Activated T-helper 9 cell treated with anti-CD3 and anti-CD28 coated beads, Interleukin-2, amount 50 U/mL, for 16 hours (primary cell): ENCODE measurements around the gene MCF2L2.
"Not testable (repeated sequence)": the region's sequence is repeated elsewhere in the genome, so short reads cannot be mapped to it uniquely, and the experiment has no call there.

Experiments used
- DNase-seq: peaks from one replicate; pipeline ENCODE4 v3.0.0-alpha.2; 2020; ENCODE audit warnings: low read depth

Gene MCF2L2

GRCh38 chr3:183203670-183204069, 224.7 kb downstream of the MCF2L2 start:
- DNase-seq: no peak

GRCh38 chr3:183202004-183202722, 226.3 kb downstream of the MCF2L2 start:
- DNase-seq: no peak

- no peak for DNase-seq
Observed at GRCh38 chr3:183198939-183199338, 229.5 kb downstream of the MCF2L2 start.

- no peak for DNase-seq
Observed at GRCh38 chr3:183197734-183198133, 230.7 kb downstream of the MCF2L2 start.

- no peak for DNase-seq
Observed at GRCh38 chr3:183195266-183195665, 233.2 kb downstream of the MCF2L2 start.

DNA sequence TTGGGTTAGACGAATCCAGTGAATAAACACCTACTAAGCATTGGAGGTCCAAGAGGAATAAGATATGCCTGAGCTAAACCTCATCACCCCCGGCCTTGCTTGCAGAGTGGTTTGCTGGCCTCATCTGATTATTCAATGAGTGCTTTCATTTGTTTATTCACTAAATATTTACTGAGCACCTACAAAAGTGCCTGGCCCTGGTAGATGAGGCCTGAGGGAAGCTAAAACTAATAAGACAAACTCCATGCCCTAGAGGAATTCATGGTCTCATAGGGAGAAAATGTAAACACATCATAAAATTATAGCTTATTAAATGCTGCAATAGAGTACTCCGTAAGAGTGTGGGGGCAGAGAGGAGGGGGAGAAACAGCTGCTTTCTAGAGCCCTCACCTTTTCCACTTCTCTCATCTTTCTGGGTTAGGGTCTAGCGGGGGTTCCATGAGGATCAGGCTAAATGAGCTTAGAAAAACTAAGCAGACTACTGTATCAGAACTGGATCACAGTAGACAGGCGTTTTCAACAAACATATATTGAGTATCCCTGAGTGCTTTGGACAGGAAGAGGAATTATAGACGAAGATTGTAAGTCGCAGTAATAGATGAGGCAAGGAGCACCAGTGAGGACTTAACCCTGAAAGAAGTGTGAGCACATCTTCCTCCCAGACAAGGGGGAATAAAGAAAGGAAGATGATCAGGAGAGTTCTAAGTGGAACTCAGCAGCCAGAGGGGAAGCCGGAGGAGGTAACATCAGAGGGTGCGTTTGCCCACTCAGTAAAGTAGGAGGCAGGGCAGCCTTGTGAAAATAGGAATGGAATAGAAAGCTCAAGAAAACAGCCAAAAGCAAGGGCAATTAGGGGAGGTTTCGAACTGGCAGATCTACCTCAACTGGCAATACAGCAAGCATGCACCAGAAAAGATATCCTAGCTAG, 234.4 kb downstream of the MCF2L2 start:
- DNase-seq: no peak

DNA sequence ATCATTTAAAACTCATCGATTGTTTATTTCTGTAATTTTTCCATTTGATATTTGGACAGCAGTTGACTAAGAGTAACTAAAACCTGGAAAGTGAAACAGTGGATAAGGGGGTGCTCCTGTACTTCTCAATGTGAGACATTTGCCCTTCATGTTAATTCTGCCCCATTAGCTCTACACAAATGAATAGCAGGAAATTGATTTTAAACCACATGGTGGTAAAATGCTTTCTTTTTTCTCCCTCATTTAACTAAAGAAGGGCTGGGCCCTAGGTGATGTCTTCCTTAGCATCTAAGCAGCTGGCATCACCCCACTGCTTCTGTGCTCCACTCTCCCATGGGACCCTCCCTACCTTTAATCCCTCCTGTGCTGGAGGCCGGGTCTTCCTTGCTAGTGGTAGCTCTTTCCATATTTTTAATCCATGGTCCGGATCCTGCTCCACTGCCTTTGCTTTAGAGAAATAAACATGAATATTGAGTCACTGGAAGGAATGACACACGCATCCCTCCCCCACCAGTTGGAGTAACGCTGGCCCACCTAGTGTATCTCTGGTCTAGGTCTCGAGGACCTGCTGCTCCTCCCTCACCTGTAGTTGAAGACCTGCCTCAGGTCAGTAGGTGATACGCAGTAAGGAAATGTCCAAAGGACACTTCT, 235.6 kb downstream of the MCF2L2 start:
- DNase-seq: no peak

DNA sequence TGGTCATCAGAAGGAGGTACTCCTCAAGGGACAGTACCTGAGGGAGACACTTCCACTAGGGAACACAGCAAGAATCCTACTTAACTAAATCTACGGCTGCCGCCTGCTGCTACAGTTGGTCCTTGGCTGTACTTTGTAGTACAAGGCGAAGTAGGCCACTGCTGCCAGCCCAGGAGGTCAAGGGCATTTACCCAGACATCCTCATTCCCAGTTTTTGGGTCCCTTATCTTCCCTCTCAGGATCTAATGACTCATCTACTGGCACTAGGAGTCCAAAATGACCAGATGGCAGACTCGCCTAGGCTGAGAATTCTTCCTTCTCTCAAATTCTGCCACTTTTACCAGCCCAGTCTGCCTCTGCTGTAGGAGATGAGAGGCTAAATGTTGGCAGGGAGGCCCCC, 238.8 kb downstream of the MCF2L2 start:
- DNase-seq: no peak

DNA sequence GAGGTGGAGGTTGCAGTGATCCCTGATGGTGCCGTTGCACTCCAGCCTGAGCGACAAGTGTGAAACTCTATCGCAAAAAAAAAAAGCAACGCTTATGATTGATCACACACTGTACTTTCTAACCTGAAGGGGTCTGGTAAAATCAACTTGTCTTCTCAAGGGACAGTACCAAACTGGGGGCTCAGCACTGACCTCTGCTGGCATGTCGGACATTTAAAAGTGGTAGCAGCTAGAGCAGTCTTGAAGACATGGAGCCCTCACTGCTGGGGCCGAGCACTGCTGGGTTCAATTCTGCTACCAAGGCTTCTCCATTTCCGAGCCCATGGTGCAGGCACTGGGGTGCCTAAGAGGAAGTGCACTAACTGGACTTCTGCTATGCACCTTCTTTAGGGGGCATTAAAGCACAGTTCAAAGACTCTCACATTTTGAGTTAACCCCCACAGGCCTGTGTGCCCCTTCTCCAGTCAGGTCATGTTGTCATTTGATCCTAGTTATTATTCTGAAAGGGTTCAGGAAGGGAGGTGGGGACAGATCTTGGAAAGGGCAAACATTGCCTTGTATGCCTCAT, 239.4 kb downstream of the MCF2L2 start:
- no peak for DNase-seq

DNA sequence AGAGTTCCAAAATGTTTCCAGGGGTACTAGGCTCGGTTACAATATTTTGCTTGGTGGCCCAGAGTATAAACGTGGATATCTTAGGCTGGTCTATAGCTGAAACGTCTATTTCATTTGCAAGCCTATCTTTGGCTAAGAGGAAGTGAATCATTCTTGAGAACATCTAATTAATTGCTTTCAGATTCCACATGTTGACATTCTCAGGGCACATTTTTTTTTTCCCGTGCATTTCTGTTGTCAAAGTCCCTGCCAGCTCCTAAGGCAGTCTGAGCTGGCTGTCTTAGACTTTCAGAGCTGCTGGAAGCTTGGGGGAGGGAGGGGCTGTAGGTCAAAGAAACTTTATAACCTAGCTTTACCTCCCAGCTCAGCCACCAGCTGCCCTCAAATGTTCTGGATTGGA, 242.7 kb downstream of the MCF2L2 start:
- no peak for DNase-seq

DNA sequence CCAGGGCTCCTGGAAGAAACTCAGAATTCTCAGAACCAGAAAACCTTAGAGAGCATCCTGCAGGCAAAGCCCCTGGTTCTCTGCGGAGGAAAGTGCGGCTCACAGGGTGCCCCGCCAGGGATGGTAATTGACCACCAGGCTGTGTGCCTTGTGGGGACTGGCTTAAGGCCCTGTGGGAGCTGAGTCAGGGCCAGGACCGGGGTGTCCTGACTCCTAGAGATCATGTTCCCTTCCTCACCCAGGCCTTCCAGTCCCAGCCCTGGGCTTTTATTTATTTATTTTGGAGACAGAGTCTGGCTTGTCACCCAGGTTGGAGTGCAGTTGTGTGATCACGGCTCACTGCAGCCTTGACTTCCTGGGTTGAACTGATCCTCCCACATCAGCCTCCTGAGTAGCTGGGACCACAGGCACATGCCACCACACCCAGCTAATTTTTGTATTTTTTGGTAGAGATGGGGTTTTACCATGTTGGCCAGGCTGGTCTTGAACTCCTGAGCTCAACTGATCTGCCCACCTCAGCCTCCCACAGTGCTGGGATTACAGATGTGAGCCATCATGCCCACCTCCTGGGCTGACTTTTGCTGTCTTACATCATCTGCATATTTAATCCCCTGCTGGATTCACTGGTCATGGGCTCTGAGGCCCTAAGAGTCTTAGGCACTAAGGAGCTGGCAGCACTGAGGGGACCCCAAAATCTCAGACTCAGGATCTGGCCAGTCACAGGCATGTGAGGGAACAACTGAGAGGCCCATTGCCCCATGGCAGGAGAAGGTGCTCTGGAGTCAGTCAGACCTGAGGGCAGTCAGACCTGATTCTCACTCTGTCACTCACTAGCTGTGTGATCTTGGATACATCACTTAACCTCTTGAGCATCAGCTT, 245.4 kb downstream of the MCF2L2 start:
- no peak for DNase-seq

DNA sequence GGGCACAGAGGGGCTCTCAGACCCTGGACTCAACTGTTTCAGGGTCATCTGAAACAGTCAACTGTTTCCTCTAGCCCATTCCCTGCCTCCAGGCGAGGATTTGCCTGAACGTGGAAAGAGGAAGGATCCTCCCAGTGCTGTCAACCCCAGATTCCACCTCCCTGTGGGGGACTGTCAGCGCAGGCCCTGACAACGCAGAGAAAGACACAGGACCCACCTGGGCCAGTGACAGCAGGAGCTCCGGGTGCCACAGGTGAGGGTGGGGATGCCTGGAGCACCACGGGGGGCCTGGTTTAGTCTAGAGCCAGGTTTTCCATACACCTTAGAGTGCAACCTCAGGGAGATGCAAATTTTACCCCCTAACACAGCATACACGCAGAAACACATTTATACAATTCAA, 246.3 kb downstream of the MCF2L2 start:
- no peak for DNase-seq

DNA sequence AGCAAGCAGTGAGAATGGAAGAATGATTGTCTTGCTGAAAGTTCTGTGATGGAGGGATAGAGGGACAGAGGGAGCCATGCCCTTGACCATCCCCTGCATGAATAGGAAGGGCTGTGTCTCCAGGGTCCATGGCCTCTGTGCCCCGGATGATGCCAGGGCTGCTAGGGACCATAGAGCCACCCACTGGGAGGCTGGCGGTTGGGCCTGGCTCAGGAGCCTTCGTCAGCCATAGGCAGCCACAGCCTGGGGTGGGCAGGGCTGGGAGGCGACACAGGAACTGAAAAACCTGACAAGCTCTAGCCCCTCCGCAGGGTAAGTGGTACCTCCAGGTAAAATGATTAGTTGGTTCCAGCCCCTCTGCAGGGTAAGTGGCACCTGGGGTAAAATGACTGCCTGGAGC, 246.8 kb downstream of the MCF2L2 start:
- no peak for DNase-seq

DNA sequence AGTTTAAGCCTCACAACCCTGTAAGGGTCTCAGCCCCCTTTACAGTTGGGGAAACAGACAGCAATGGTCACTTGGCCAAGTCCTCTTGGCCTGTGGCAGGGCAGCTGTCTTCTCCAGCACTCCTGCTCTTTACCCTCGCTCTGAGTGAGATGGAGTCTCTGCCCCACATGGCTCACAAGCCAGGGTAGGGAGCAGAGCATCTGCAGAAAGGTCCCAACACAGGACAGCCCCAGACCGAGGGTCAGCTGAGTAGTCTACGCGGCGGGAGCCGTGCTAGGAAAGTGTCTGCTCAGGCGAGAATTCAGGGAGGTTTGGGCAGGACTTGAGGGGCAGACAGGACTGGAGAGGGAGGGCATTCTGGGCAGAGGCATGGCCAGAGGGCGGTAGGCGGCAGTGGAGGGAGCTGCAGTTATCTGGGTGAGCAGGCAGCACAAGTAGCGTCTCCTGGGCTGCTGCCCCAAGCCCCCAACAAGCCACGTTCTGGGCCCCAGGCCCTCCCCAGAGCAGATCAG, 247.6 kb downstream of the MCF2L2 start:
- DNase-seq: no peak

DNA sequence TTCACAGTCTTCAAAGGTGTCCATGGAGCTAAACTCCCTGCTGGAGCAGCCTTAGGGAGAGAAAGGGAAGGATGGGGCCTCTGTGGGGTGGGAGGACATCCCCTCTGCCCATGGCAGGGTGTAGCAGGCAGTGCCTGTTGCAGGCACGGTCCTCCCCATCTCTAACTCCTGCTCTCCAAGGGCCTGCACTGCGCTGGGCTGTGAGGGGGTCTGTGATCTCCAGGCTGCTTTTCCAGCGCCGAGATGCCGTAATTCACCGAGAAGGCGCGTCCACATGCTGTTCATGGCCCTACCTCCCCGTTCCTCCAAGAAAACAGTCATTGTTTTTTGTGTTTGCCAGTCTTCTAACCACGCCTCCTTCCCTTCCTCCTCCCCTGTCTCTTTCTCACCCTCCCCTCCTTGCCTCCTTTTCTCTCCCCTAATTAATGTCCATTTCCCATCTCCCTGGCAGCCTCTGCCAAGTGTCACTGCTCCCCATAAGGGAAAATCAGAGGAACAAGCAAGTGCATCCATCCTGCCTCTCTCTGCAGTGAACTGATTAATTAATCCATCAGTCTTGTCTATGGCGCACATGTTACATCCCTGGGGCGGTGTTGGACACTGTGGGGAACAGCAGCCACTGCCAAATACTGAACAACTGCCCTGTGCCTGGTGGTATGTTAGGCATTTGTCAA, 248.2 kb downstream of the MCF2L2 start:
- DNase-seq: no peak

GRCh38 chr3:183179550-183179908, 248.9 kb downstream of the MCF2L2 start:
- not testable (repeated sequence) for DNase-seq

DNA sequence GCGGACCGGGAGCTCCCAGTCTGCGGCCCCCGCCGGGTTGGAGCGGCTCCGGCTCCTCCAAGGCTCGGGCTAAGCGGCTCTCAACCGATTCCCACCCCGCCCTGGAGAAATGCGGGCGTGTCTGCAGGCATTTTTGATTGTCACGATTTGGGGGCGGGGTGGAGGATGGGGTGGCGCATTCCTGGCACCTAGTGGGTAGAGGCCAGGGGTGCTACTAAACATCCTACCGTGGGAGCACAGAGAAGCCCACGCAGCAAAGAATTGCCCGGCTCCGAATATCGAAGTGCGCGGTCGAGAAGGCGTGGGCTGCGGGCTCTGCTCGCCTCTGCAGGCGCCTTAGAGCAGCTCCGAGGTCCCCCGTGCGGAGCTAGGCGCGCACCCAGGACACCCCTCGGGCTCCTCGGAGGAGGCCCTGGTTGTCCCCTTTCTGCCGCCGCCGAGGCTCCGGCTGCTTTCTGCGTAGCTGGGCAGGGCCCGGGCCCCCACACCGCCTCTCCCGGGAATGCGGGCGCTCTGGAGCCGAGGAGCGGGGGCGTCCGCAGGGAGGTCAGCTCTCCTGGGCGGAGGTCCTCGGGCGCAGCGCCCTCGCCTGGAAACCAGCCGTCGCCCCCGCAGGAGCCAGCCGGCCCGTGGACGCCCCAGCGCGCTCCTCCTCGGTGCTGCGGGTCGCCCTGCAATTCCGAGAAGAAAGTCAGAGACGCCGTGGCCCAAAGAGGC, 249.4 kb downstream of the MCF2L2 start:
- DNase-seq: peak; percentile 13

GRCh38 chr3:183178512-183178832, 249.9 kb downstream of the MCF2L2 start:
- DNase-seq: no peak

DNA sequence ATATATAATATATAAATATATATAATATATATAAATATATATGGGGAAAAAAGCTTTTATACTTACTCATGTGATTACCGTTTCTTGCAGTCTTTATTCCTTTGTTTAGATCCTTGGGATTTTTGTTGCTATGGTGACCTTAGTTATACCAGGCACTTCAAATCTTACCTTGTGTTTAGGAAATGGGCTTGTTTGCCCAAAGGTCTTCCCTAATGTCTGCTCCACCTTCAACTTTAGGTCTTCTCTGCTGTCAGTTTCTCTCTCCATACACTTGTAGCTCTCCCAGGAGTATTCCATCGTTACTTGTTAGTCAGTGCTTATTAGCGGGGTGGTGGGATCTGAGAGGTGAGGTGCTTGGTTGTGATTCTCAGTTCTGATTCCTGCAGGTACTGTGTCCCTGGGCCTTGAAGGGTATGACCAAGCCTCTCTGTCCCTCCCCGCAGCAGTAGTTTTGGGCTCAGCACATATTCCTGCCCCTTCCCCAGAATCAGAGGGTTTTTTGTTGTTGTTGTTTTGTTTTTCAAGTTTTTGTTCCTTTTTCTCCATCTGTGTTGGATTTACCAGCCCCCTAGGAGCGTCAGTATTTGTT, 256.3 kb downstream of the MCF2L2 start:
- DNase-seq: no peak

DNA sequence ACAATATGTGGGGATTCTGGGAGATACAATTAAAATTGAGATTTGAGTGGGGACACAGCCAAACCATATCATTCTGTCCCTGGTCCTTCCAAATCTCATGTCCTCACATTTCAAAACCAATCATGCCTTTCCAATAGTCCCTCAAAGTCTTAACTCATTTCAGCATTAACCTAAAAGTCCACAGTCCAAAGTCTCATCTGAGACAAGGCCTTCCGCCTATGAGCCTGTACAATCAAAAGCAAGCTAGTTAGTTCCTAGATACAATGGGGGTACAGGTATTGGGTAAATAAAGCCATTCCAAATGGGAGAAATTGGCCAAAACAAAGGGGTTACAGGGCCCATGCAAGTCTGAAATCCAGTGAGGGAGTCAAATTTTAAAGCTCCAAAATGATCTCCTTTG, 260.4 kb downstream of the MCF2L2 start:
- DNase-seq: not testable (repeated sequence)
